HepG2 (cell line): ENCODE measurements around the gene NGB.
"Not testable (repeated sequence)": the region's sequence is repeated elsewhere in the genome, so short reads cannot be mapped to it uniquely, and the experiment has no call there.

Experiments used
- MZF1 ChIP-seq: sonication (generic); formaldehyde crosslinking; IDR thresholded peaks from 2 replicates; pipeline ENCODE4 v1.8.1; 2023; ENCODE audit warnings: mild to moderate bottlenecking, missing genetic modification reagents, borderline replicate concordance
- SNAPC2 ChIP-seq: sonication (generic); formaldehyde crosslinking; IDR thresholded peaks from 2 replicates; pipeline ENCODE4 v1.8.1; 2022; ENCODE audit warnings: mild to moderate bottlenecking, missing genetic modification reagents
- TOE1 ChIP-seq: sonication (generic); formaldehyde crosslinking; IDR thresholded peaks from 2 replicates; pipeline ENCODE4 v1.4.0; 2020; ENCODE audit warnings: mild to moderate bottlenecking, missing genetic modification reagents
- YY1 ChIP-seq: IDR thresholded peaks from 2 replicates; pipeline ENCODE4 v1.6.1; 2011; ENCODE audit warnings: low read length, low read depth, moderate library complexity, mild to moderate bottlenecking; ENCODE audit not compliant: insufficient read depth, insufficient replicate concordance
- ZFYVE20 ChIP-seq: sonication (generic); formaldehyde crosslinking; IDR thresholded peaks from 2 replicates; pipeline ENCODE4 v1.8.0; 2023; ENCODE audit warnings: low read depth, mild to moderate bottlenecking, moderate library complexity, missing genetic modification reagents, borderline replicate concordance
- ZNF292 ChIP-seq: sonication (generic); formaldehyde crosslinking; IDR thresholded peaks from 2 replicates; pipeline ENCODE4 v1.8.1; 2022; ENCODE audit warnings: mild to moderate bottlenecking, low read depth, missing genetic modification reagents, borderline replicate concordance
- TF ChIP-seq, protein P1 (sequence below): sonication (generic); formaldehyde crosslinking; IDR thresholded peaks from 2 replicates; pipeline ENCODE4 v1.5.0; 2020; ENCODE audit warnings: mild to moderate bottlenecking, missing genetic modification reagents, moderate library complexity

DNA sequence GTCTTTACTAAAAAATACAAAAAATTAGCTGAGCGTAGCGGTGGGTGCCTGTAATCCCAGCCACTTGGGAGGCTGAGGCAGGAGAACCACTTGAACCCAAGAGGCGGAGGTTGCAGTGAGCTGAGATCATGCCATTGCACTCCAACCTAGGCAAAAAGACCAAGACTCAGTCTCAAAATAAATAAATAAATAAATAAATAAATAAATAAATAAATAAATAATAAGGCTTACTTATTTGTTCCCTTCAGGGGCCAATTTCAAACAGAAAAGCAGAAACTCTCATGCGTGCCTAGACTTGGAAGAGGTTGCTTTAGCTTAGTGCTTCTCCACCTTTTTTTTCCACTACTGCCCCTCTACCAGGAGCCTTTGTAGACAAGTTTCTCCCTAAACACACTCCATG is 9.9 kb upstream of the NGB start:
- not testable (repeated sequence) for TF ChIP-seq TOE1 (CRISPR knock-in tag); ZNF292 (CRISPR knock-in tag); SNAPC2 (CRISPR knock-in tag); YY1; MZF1 (CRISPR knock-in tag); ZFYVE20 (CRISPR knock-in tag)
- TF ChIP-seq, protein P1, sequence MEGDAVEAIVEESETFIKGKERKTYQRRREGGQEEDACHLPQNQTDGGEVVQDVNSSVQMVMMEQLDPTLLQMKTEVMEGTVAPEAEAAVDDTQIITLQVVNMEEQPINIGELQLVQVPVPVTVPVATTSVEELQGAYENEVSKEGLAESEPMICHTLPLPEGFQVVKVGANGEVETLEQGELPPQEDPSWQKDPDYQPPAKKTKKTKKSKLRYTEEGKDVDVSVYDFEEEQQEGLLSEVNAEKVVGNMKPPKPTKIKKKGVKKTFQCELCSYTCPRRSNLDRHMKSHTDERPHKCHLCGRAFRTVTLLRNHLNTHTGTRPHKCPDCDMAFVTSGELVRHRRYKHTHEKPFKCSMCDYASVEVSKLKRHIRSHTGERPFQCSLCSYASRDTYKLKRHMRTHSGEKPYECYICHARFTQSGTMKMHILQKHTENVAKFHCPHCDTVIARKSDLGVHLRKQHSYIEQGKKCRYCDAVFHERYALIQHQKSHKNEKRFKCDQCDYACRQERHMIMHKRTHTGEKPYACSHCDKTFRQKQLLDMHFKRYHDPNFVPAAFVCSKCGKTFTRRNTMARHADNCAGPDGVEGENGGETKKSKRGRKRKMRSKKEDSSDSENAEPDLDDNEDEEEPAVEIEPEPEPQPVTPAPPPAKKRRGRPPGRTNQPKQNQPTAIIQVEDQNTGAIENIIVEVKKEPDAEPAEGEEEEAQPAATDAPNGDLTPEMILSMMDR (CRISPR knock-in tag), result not testable (repeated sequence)
